AG09309 (cell line): ENCODE data around the gene KCND3.

ENCODE experiments used
- DNase-seq: peaks from one replicate; pipeline ENCODE4 v3.0.0-alpha.2; 2010; ENCODE audit warnings: low read depth
- H3K4me3 ChIP-seq: 2 replicates; pipeline ENCODE4 v1.5.1; 2011; ENCODE audit warnings: mild to moderate bottlenecking, low read depth, low read length, moderate library complexity; ENCODE audit not compliant: control insufficient read depth
- TF ChIP-seq, protein P1 (sequence below): IDR thresholded peaks from 2 replicates; pipeline ENCODE4 v1.5.1; 2011; ENCODE audit warnings: mild to moderate bottlenecking, low read depth, low read length, inconsistent platforms; ENCODE audit not compliant: insufficient read depth, control insufficient read depth; ENCODE audit errors: missing control alignments

Gene KCND3

DNA sequence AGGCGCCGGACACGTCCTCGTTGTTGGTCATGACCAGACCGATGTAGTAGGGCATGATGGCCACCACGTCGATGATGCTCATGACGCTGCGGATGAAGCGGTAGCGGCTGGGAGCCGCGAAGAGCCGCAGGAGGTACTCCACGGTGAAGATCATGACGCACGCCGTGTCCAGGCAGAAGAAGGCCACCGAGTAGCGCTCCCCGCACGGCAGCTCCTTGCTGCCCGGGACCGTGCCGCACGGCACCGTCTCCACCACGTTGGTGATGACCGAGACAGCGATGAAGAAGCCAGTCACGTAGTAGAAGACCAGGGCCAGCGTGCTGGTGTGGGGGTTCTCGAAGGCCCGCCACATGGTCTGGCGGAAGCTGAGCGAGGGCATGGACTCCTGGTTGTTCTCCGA is 7.6 kb downstream of the KCND3 start:
- TF ChIP-seq, protein P1, sequence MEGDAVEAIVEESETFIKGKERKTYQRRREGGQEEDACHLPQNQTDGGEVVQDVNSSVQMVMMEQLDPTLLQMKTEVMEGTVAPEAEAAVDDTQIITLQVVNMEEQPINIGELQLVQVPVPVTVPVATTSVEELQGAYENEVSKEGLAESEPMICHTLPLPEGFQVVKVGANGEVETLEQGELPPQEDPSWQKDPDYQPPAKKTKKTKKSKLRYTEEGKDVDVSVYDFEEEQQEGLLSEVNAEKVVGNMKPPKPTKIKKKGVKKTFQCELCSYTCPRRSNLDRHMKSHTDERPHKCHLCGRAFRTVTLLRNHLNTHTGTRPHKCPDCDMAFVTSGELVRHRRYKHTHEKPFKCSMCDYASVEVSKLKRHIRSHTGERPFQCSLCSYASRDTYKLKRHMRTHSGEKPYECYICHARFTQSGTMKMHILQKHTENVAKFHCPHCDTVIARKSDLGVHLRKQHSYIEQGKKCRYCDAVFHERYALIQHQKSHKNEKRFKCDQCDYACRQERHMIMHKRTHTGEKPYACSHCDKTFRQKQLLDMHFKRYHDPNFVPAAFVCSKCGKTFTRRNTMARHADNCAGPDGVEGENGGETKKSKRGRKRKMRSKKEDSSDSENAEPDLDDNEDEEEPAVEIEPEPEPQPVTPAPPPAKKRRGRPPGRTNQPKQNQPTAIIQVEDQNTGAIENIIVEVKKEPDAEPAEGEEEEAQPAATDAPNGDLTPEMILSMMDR: no peak
- no peak for DNase-seq

DNA sequence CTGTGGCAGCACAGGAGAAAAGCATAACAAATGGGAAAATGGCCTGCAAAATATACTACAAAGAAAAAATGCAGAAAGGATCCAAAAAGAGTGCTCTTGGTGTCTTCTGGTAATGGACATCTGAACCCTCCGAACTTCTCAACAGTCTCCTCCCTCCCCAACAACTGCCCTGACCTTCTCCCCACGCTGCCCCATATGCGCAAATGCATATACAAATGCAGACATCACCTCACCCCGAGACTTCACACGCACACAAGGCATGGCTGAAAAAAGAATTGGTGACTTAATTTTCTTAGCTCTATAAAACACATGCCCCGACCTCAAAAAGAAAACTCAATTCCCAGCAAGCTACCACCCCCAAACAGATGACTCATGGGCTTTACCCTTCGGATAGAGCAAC is 8.4 kb downstream of the KCND3 start:
- no peak for DNase-seq
- no peak overlapping the region for H3K4me3 ChIP-seq
- TF ChIP-seq, protein P1: no peak

More for the DNA sequence above, 7.6 kb downstream of the KCND3 start:
- H3K4me3 ChIP-seq: no peak overlapping the region

DNA sequence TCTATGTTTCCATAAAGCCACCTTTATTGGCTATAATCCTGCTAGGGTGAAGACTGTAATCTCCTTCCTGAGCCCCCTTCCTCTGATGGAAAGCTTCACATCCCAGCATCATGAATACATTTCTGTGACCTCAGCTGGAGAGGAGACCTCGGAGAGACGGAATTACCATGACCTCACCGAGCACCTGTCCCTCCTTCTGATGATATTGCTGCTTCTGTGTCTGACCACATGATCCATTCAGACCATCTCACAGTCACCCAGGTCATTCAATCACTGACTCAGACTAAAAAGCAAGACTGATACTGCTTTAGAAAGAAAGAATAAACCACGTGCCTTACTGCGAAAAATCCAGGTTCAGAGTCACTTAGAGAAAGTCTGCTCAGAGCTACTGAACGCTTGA is 8.8 kb downstream of the KCND3 start:
- no peak for DNase-seq
- TF ChIP-seq, protein P1: no peak
- H3K4me3 ChIP-seq: no peak overlapping the region

DNA sequence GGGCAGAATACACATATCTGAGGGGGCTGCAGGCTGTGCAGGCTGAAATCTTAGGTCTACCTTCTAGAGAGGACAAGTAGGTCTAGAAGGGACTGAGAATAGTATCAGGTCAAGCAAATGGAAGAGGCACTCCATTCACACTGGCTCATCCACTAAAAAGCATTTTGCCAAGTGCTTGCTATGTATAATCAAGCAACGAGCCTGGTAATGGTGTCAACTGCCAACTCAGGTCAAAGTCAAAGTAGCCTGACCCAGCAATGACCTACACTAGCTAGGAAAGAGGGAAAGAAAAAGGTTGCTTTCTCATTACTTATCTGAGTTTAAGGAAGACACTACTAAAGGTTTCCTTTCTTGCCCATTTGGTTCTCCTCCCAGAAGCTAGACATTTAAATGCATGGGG is 10.8 kb downstream of the KCND3 start:
- H3K4me3 ChIP-seq: no peak overlapping the region
- TF ChIP-seq, protein P1: no peak
- no peak for DNase-seq

DNA sequence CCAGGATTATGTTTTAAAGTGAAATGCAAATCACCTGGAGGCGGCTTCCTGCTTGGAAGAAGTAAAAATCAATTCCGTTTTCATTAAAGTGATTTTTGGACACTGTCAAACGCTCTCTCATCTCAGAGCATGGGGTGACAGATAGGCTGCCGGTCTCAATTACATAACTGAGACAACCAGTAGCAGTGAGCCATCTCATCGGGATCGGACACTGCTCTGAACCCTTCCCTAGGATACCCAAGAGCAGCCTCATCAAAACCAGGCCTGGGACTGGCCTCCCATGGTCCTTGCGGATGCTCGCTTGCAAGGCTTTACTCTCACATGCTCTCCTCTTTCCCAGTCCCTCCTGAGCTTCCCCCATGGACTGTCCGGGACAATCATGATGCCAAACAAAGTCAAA is 12.1 kb downstream of the KCND3 start:
- no peak for DNase-seq
- no peak overlapping the region for H3K4me3 ChIP-seq

DNA sequence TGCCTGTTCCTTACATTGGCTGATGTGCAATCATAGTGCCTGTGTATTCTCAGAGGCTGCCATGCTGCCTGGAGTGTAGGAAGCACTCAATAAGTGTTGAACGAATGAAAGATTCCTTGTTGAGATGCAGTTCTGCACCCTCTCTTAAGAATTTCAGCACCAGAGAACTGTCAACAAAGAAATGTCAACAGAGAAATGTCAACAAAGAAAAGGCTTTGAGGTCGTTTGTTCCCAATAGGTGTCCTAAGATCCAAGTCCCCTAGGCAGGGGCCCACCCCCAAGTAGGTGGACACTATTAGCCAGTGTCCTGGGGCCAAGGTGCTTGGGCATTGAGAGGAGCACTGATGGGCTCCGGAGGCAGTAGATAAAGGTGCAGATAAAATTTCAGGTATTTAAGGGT is 12.6 kb downstream of the KCND3 start:
- TF ChIP-seq, protein P1: no peak
- no peak overlapping the region for H3K4me3 ChIP-seq
- no peak for DNase-seq

More for the DNA sequence above, 12.1 kb downstream of the KCND3 start:
- TF ChIP-seq, protein P1: no peak

DNA sequence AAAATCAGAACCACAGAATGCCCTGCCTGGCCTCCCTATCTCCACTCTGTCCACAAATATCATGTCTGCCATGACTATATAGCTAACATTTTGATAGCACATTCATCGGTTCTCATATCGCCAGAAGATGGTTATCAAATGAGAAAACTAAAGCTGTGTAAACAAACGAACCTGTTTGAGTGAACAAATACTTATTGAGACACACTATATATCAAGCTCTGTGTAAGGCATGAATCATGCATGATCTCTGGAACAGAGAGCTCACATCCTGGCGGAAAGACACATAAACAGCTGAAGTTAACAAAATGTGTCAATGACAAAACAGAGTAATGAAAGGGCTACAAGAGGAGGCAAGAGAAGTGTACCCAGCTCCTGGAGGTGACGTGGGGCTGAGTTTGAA is 13.1 kb downstream of the KCND3 start:
- H3K4me3 ChIP-seq: no peak overlapping the region
- TF ChIP-seq, protein P1: no peak
- no peak for DNase-seq
